GM23338 (cell line): ENCODE data around the gene SETD1A. TPM values are rescaled to one million over a fixed set of nuclear protein-coding genes. Genes with fewer than 3 reads are reported as not detected.

Experiments
- ATAC-seq: fragments of 200-7000 bp; cut with Tn5 transposase; 3 replicates; pipeline ENCODE4 v1.9.1; 2020
- DNase-seq: peaks from one replicate; pipeline ENCODE4 v3.0.0-alpha.2; 2015; ENCODE audit warnings: low spot score
- H2AFZ ChIP-seq: fragments of 200-600 bp; sonication (generic); 2 replicates; pipeline ENCODE4 v1.8.0; 2016; ENCODE audit warnings: antibody characterized with exemption, mild to moderate bottlenecking, moderate library complexity
- H3F3A ChIP-seq: fragments of 200-600 bp; sonication (generic); replicated peaks from 2 replicates; pipeline ENCODE4 v1.8.0; 2017; ENCODE audit warnings: antibody characterized with exemption, mixed run types, low read depth
- H3K27ac ChIP-seq: fragments of 200-600 bp; sonication (generic); 2 replicates; pipeline ENCODE4 v1.6.1; 2016; ENCODE audit warnings: low read depth
- H3K27me3 ChIP-seq: fragments of 200-600 bp; sonication (generic); 2 replicates; pipeline ENCODE4 v1.8.0; 2016; ENCODE audit warnings: mild to moderate bottlenecking, mixed run types, moderate library complexity; ENCODE audit not compliant: insufficient read depth
- H3K36me3 ChIP-seq: fragments of 200-600 bp; sonication (generic); 2 replicates; pipeline ENCODE4 v1.8.0; 2016; ENCODE audit warnings: mild to moderate bottlenecking; ENCODE audit not compliant: insufficient read depth
- H3K4me1 ChIP-seq: fragments of 200-600 bp; sonication (generic); 2 replicates; pipeline ENCODE4 v1.8.0; 2016; ENCODE audit warnings: mild to moderate bottlenecking, moderate library complexity; ENCODE audit not compliant: insufficient read depth
- H3K4me2 ChIP-seq: fragments of 200-600 bp; sonication (generic); 2 replicates; pipeline ENCODE4 v1.7.1; 2017; ENCODE audit warnings: mixed run types
- H3K4me3 ChIP-seq: fragments of 200-600 bp; sonication (generic); 2 replicates; pipeline ENCODE4 v1.6.1; 2016; ENCODE audit warnings: mixed run types
- H3K79me2 ChIP-seq: fragments of 200-600 bp; sonication (generic); replicated peaks from 2 replicates; pipeline ENCODE4 v1.8.0; 2017; ENCODE audit warnings: mild to moderate bottlenecking; ENCODE audit not compliant: insufficient read depth
- H3K9me2 ChIP-seq: fragments of 200-600 bp; sonication (generic); 2 replicates; pipeline ENCODE4 v1.8.0; 2017; ENCODE audit not compliant: insufficient read depth
- H4K20me1 ChIP-seq: fragments of 200-600 bp; sonication (generic); replicated peaks from 2 replicates; pipeline ENCODE4 v1.8.0; 2017; ENCODE audit warnings: mild to moderate bottlenecking; ENCODE audit not compliant: insufficient read depth
- H3K27ac Mint-ChIP-seq: 2 replicates; pipeline ENCODE4 v1.8.0; 2020; ENCODE audit warnings: inconsistent platforms, mild to moderate bottlenecking, moderate library complexity, mixed read lengths
- H3K27me3 Mint-ChIP-seq: 3 replicates; pipeline ENCODE4 v1.8.0; 2022; ENCODE audit warnings: low read depth, mild to moderate bottlenecking, moderate library complexity, mixed read lengths, inconsistent platforms; ENCODE audit not compliant: insufficient read depth, poor library complexity
- H3K36me3 Mint-ChIP-seq: 3 replicates; pipeline ENCODE4 v1.8.0; 2021; ENCODE audit warnings: low read depth, mild to moderate bottlenecking, inconsistent platforms, moderate library complexity, mixed read lengths
- H3K4me1 Mint-ChIP-seq: 3 replicates; pipeline ENCODE4 v1.8.0; 2020; ENCODE audit warnings: mild to moderate bottlenecking, inconsistent platforms, mixed read lengths
- H3K4me3 Mint-ChIP-seq: 3 replicates; pipeline ENCODE4 v1.8.0; 2021; ENCODE audit warnings: moderate library complexity, mild to moderate bottlenecking, inconsistent platforms, mixed read lengths
- H3K9me3 Mint-ChIP-seq: 3 replicates; pipeline ENCODE4 v1.8.0; 2020; ENCODE audit warnings: moderate library complexity, mild to moderate bottlenecking, inconsistent platforms, mixed read lengths
- CREB1 ChIP-seq: fragments of 250-450 bp; sonication (Bioruptor Pico); IDR thresholded peaks from 2 replicates; pipeline ENCODE4 v1.5.0; 2020; ENCODE audit warnings: low read depth, mild to moderate bottlenecking, moderate library complexity
- ETS1 ChIP-seq: IDR thresholded peaks from 2 replicates; pipeline ENCODE4 v1.6.1; 2016; ENCODE audit warnings: antibody characterized with exemption
- NANOG ChIP-seq: IDR thresholded peaks from 2 replicates; pipeline ENCODE4 v1.6.1; 2016; ENCODE audit warnings: antibody characterized with exemption, borderline replicate concordance
- ZNF114 ChIP-seq: fragments of 250-450 bp; sonication (Bioruptor Pico); IDR thresholded peaks from 2 replicates; pipeline ENCODE4 v1.5.0; 2020; ENCODE audit warnings: mild to moderate bottlenecking, moderate library complexity
- ZNF462 ChIP-seq: fragments of 250-450 bp; sonication (Bioruptor Pico); IDR thresholded peaks from 2 replicates; pipeline ENCODE4 v1.5.0; 2020; ENCODE audit warnings: mild to moderate bottlenecking, moderate library complexity
- polyA plus RNA-seq: library from polyadenylated mRNA; unstranded; fragments of >200 nt; fragmentation: Nextera tagmentation; extraction: Ambion mirVana; gene quantifications from 2 replicates; pipeline ENCODE4 v1.2.1, GENCODE V29; 2016
- total RNA-seq: library from RNA; depleted of rRNA; stranded (reverse); fragments of >200 nt; shearing (Covaris generic); gene quantifications from 2 replicates; pipeline ENCODE4 v1.2.3, GENCODE V29; 2014
- TF ChIP-seq, protein P1 (sequence below), 2 experiments: fragments of 200-600 bp in 1 of 2; sonication (generic) in 1 of 2; conservative IDR thresholded peaks; 2 replicates each; pipeline versions ENCODE4 v1.5.1 to v1.6.1; 2016 to 2017; ENCODE audit warnings: antibody characterized with exemption in 2 of 2, low read depth in 2 of 2, mild to moderate bottlenecking in 2 of 2, moderate library complexity in 1 of 2

The SETD1A gene
- total and polyA plus RNA-seq, 2 experiments from 2014 or later = 10.8 to 21.9 TPM

- TF ChIP-seq ZNF462 (CRISPR knock-in tag) (no peak), NANOG (no peak)
Observed at GRCh38 chr16:31003744-31004143, 46.2 kb downstream of the SETD1A start (continued).

GRCh38 chr16:31004658-31005057, 47.1 kb downstream of the SETD1A start:
- DNase-seq = no peak
- Mint-ChIP-seq H3K36me3 (no peaks in the 10 kb centered on the region; the same call in 2 of the 3 replicates), H3K9me3 (no peaks in the 10 kb centered on the region; the same call in 2 of the 3 replicates), H3K27ac (no peak overlapping the region), H3K4me1 (peaks cover 11% of the 10 kb centered on the region), H3K4me3 (no peak overlapping the region), H3K27me3 (peaks cover 15% of the 10 kb centered on the region)
- H3K79me2 ChIP-seq = peaks cover 14% of the 10 kb centered on the region
- ATAC-seq = no peak
- no peak overlapping the region for H2AFZ ChIP-seq
- H3K27ac ChIP-seq = no peak overlapping the region
- H3K4me1 ChIP-seq = no peaks in the 10 kb centered on the region; the same call in 1 of the 2 replicates
- 0 out of 2 replicates have a peak, but pooled peaks cover 5% of the 10 kb centered on the region for H4K20me1 ChIP-seq
- no peak overlapping the region for H3K4me3 ChIP-seq
- no peak overlapping the region for H3K4me2 ChIP-seq
- H3K9me2 ChIP-seq = no peaks in the 10 kb centered on the region
- no peaks in the 10 kb centered on the region for H3K27me3 ChIP-seq
- no peaks in the 10 kb centered on the region for H3F3A ChIP-seq
- H3K36me3 ChIP-seq = no peaks in the 10 kb centered on the region; the same call in 1 of the 2 replicates
- TF ChIP-seq CREB1 (CRISPR knock-in tag) = no peak
- no peak for TF ChIP-seq ZNF114
- TF ChIP-seq NANOG = no peak
- TF ChIP-seq ETS1 = no peak
- TF ChIP-seq, protein P1, sequence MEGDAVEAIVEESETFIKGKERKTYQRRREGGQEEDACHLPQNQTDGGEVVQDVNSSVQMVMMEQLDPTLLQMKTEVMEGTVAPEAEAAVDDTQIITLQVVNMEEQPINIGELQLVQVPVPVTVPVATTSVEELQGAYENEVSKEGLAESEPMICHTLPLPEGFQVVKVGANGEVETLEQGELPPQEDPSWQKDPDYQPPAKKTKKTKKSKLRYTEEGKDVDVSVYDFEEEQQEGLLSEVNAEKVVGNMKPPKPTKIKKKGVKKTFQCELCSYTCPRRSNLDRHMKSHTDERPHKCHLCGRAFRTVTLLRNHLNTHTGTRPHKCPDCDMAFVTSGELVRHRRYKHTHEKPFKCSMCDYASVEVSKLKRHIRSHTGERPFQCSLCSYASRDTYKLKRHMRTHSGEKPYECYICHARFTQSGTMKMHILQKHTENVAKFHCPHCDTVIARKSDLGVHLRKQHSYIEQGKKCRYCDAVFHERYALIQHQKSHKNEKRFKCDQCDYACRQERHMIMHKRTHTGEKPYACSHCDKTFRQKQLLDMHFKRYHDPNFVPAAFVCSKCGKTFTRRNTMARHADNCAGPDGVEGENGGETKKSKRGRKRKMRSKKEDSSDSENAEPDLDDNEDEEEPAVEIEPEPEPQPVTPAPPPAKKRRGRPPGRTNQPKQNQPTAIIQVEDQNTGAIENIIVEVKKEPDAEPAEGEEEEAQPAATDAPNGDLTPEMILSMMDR (conservative IDR thresholded peaks at IDR 0.05; ENCODE audit: low read depth in 2 of 2) = no peak
- TF ChIP-seq ZNF462 (CRISPR knock-in tag) = no peak
